ENCODE measurements around the gene MRGPRF. TPM values are rescaled to one million over a fixed set of nuclear protein-coding genes. Genes with fewer than 3 reads are reported as not detected.

Gene MRGPRF
- total and polyA plus RNA-seq, 2 donors (not counting 1 experiment from before 2014, with no cell fraction given): not detected

- POLR2A ChIA-PET: interaction anchor here (0.6 to 0.8 kb wide), 2 partner anchors 12 to 254 kb away, joined by 3 read pairs; no protein-coding TSS in a partner anchor
- no peaks in the 10 kb centered on the region for H4K20me1 ChIP-seq (ENCODE audit: control insufficient read depth, insufficient read depth, low read length, poor library complexity, severe bottlenecking)
- peaks cover 4 to 10% of the 10 kb centered on the region in 2 donors for H3K4me1 ChIP-seq (ENCODE audit: control insufficient read depth in 2 of 2, insufficient read depth in 2 of 2, low read length in 2 of 2)
- H3K4me3 ChIP-seq (ENCODE audit: control extremely low read depth in 1 of 5, extremely low read depth in 1 of 5, insufficient read depth in 1 of 5, low read depth in 2 of 5, low read length in 4 of 5): no peak overlapping the region
- Mint-ChIP-seq H3K4me1 (peaks cover 11% of the 10 kb centered on the region), H3K4me3 (no peak overlapping the region), H3K9me3 (ENCODE audit: insufficient read depth) (no peaks in the 10 kb centered on the region), H3K27ac (no peak overlapping the region), H3K27me3 (peaks cover 19% of the 10 kb centered on the region)
- DNase-seq: peak; percentile 39
- WGBS (ENCODE audit: insufficient coverage): 38% methylated on average over 8 of the region's 15 CpGs
- no peak overlapping the region for H2AFZ ChIP-seq (ENCODE audit: insufficient read depth, low read depth, low read length, poor library complexity, severe bottlenecking)
- H3K4me2 ChIP-seq (replicated peaks; ENCODE audit: low read depth, low read length, poor library complexity, severe bottlenecking): no peak overlapping the region
- intact Hi-C loops (cut with micrococcal nuclease): loop anchor here (10.0 kb wide), 1 partner anchor 580 kb away; the partner anchor contains the start of gene PPP6R3
- H3K79me2 ChIP-seq (ENCODE audit: control insufficient read depth, insufficient read depth, low read length): peaks cover 6% of the 10 kb centered on the region
- TF ChIP-seq CTCF (IDR thresholded peaks at IDR 0.05): no peak
- TF ChIP-seq EZH2 (IDR thresholded peaks at IDR 0.05; ENCODE audit: borderline replicate concordance, insufficient read depth, low read depth, low read length, poor library complexity, severe bottlenecking): no peak
- no peaks in the 10 kb centered on the region for H3K36me3 ChIP-seq (replicated peaks in 1 of 2; ENCODE audit: control extremely low read depth in 1 of 2, control insufficient read depth in 1 of 2, extremely low read depth in 1 of 2, insufficient read depth in 2 of 2, low read length in 1 of 2)
- H3K9ac ChIP-seq (ENCODE audit: low read length): no peak overlapping the region
- H3K27ac ChIP-seq (ENCODE audit: low read length in 2 of 2): no peak overlapping the region
- ATAC-seq (ENCODE audit: low read depth): no peak
- CTCF ChIA-PET: interaction anchor here (1.0 to 1.6 kb wide), 2 partner anchors 12 to 34 kb away, joined by 3 to 11 read pairs; no protein-coding TSS in a partner anchor
- H3K27me3 ChIP-seq (replicated peaks in 1 of 4; ENCODE audit: control extremely low read depth in 1 of 4, control insufficient read depth in 3 of 4, insufficient read depth in 4 of 4, low read length in 3 of 4): no peaks in the 10 kb centered on the region
- no peaks in the 10 kb centered on the region for H3K9me3 ChIP-seq (ENCODE audit: control extremely low read depth in 1 of 3, control insufficient read depth in 2 of 3, insufficient read depth in 1 of 3, low read length in 2 of 3)
Measured at GRCh38 chr11:69044111-69045013, 31.3 kb upstream of the MRGPRF start.

GRCh38 chr11:69041516-69041915, 28.5 kb upstream of the MRGPRF start:
- intact Hi-C loops (cut with micrococcal nuclease): loop anchor here (10.0 kb wide), 1 partner anchor 577 kb away; the partner anchor contains the start of gene PPP6R3
- TF ChIP-seq EZH2 (IDR thresholded peaks at IDR 0.05; ENCODE audit: borderline replicate concordance, insufficient read depth, low read depth, low read length, poor library complexity, severe bottlenecking) (no peak), CTCF (IDR thresholded peaks at IDR 0.05) (no peak)
- Histone ChIP-seq H3K9ac (ENCODE audit: low read length) (no peak overlapping the region), H3K27me3 (replicated peaks in 1 of 4; ENCODE audit: control extremely low read depth in 1 of 4, control insufficient read depth in 3 of 4, insufficient read depth in 4 of 4, low read length in 3 of 4) (no peaks in the 10 kb centered on the region), H3K79me2 (ENCODE audit: control insufficient read depth, insufficient read depth, low read length) (no peaks in the 10 kb centered on the region), H3K4me1 (ENCODE audit: control insufficient read depth in 2 of 2, insufficient read depth in 2 of 2, low read length in 2 of 2) (no peaks in the 10 kb centered on the region), H3K27ac (ENCODE audit: low read length in 2 of 2) (no peak overlapping the region), H3K9me3 (ENCODE audit: control extremely low read depth in 1 of 3, control insufficient read depth in 2 of 3, insufficient read depth in 1 of 3, low read length in 2 of 3) (no peaks in the 10 kb centered on the region), H2AFZ (ENCODE audit: insufficient read depth, low read depth, low read length, poor library complexity, severe bottlenecking) (no peak overlapping the region), H3K4me2 (replicated peaks; ENCODE audit: low read depth, low read length, poor library complexity, severe bottlenecking) (no peak overlapping the region), H3K4me3 (ENCODE audit: control extremely low read depth in 1 of 5, extremely low read depth in 1 of 5, insufficient read depth in 1 of 5, low read depth in 2 of 5, low read length in 4 of 5) (no peak overlapping the region), H4K20me1 (ENCODE audit: control insufficient read depth, insufficient read depth, low read length, poor library complexity, severe bottlenecking) (no peaks in the 10 kb centered on the region), H3K36me3 (replicated peaks in 1 of 2; ENCODE audit: control extremely low read depth in 1 of 2, control insufficient read depth in 1 of 2, extremely low read depth in 1 of 2, insufficient read depth in 2 of 2, low read length in 1 of 2) (no peaks in the 10 kb centered on the region)
- peaks cover 4% of the 10 kb centered on the region for H3K4me1 Mint-ChIP-seq
- H3K27me3 Mint-ChIP-seq: peaks cover 22% of the 10 kb centered on the region
- CTCF ChIA-PET: no interaction called here
- POLR2A ChIA-PET: no interaction called here
- no peak overlapping the region for H3K4me3 Mint-ChIP-seq
- no peak for DNase-seq
- no peak for ATAC-seq (ENCODE audit: low read depth)
- WGBS (ENCODE audit: insufficient coverage): 100% methylated on average over 1 of the region's 2 CpGs
- H3K27ac Mint-ChIP-seq: no peak overlapping the region
- H3K9me3 Mint-ChIP-seq (ENCODE audit: insufficient read depth): no peaks in the 10 kb centered on the region

Data from B cell (primary cell).